Hepatic stellate cell (primary cell): ENCODE data around the gene STC2.
"Not testable (repeated sequence)": the region's sequence is repeated elsewhere in the genome, so short reads cannot be mapped to it uniquely, and the experiment has no call there.

Source experiments
- DNase-seq: peaks from one replicate; pipeline ENCODE4 v3.0.0; 2011; ENCODE audit warnings: low spot score

STC2 gene, protein sequence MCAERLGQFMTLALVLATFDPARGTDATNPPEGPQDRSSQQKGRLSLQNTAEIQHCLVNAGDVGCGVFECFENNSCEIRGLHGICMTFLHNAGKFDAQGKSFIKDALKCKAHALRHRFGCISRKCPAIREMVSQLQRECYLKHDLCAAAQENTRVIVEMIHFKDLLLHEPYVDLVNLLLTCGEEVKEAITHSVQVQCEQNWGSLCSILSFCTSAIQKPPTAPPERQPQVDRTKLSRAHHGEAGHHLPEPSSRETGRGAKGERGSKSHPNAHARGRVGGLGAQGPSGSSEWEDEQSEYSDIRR

DNA sequence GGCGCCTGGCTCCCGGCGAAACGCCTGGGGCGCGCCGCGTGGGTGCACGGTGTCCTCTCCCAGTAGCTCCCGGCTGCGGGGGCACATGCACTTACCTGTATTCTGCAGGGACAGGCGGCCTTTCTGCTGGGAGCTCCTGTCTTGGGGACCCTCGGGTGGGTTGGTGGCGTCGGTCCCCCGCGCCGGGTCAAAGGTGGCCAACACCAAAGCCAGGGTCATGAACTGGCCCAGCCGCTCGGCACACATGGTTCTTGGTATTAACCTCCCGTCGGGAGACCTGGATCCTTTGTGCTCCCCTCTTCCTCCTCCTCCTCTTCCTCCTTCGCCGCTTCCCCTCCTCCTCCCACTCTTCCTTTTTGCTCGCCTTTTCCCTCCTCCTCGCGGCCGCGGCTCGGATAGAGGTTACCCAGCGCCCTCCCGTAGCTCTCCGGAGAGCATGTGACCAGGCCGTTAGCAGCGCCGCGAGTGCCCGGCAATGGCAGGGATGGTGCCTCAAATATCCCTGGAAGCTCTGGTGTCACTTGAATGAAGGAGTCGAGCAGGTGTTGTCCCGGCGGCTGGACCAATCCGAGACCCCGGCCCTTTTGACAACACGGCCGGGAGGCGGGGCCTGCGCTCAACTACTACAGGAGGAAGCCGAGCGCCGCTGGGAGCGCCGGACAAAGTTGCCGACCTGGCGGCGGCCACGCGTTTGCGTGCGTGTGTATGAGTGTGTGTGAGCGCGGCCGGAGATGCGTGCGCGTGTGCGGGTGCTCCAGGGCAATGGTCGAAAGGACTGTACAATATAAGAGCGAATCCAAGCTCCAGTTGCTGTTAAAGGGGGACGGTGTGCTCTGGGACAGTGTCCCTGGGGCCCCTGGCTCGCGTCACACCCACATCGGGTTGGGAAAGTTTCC, at the start of gene STC2:
Gene STC2, minus strand, starts transcription at position 467 of the 896 bp plus-strand sequence. Its CDS starts 221 bp downstream, at position 246.
- DNase-seq = peak; percentile 98

DNA sequence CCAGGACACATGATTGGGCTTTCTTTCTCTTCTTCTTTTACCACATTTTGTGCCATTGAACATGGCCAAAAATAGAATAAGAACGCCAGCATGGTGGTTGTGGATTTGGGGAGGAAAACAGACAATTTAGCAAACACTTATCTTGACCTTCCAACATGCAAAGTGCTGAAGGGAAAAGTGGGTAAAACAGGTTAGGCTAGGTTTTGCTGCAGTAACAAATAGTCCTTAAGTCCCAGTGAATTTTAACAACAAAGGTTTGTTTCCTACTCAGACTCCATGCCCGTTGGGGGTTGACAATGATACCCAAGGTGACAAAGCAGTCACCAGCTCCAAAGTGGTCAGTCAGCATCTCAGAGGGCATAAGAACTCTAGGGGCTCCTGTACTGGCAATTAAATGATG, 43.2 kb upstream of the STC2 start:
- no peak for DNase-seq

DNA sequence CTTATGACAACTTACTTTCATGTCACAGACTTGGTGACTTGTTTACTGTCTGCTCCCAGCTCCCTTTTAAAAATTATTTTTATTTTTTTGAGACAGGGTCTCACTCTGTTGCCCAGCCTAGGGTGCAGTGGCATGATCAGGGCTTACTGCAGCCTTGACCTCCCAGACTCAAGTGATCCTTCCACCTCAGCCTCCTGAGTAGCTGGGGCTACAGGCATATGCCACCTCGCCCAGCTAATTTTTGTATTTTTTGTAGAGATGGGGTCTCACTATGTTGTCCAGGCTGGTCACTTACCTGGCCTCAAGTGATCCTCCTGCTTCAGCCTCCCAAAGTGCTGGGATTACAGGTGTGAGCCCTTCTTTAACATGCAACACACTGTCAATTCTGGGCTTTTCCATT, 35.2 kb upstream of the STC2 start:
- not testable (repeated sequence) for DNase-seq

DNA sequence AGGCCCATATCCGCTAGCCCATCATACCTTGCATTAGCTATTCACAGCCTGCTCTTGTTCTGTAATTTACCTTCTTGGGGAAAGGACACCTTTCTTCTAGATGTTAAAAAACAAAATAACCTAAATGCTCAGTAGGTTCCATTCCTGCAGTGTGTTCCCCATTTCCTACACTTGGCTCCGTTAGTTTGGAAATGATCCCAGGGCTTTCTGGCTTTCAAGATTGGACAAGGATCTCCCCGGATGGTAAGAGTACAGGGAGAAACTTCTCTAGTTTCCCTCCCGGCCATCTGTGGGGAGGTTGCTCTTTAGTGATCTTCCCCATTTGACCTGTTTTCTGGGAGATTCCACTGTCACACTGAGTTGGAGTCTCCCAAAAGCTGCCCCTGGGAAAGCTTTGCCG, 27.3 kb upstream of the STC2 start:
- DNase-seq = no peak

DNA sequence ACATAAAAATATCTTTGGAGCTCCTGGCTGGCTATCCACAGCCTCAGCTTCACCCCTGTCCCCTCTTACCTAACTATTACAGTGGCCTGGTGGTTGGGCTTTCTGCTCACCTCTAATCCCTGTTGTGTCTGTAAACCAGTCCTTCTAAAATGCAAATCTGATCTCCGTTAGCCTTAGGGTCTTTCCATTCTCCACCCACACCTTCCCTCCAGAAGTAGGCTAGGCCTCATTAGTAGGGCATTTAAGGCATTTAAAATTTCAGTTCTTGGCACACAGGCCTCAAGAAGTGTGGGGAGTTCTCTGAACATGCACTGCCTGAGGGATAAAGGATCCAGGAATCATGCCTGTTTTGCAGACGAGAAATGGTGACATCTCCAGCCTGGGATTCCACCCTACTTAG, 26.4 kb upstream of the STC2 start:
- DNase-seq = no peak

DNA sequence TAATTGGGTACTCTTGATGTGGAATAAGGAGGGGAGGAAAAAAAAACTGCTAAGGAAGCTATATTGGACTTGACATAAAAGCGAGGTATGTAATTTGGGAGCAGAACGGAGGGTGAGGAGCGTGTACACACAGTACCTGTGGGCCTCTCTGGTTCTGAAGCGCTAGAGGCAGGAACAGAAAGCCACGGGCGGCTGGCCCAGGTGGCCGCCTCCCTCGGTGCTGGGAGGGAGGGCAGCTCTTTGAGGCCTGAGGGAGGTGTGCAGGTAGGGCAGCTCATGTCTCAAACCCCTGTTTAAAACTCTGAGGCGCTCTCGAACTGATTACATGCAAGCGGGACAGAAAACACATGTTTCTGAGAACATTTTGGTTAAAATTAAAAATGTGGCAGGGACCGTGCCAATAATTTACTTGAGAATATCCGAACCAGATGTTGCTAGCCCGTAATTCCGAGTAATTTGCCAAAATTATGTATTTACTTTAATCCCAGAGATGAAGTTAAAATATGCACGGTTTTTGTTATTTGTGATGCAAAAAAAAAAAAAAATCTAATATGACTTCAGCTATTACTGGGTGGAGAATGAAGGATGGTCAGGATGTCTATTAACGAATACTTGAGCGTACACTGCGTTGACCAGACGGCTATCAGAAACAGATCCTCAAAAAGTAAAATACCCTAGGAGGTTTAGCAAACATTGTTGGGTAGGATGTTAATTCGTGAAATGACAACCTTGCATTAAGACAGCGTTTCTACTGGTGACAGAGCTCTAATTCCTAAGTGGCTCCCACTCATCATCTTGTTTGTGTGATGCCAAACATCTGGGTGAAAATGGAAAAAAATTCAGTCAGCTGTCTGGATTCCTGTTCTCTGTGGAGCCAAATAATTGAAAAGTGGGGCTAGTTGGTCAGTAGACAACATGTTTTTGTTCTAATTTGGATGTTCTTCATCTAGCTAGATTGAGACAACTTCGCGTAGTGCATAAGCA, 24.4 kb upstream of the STC2 start:
- DNase-seq = no peak

DNA sequence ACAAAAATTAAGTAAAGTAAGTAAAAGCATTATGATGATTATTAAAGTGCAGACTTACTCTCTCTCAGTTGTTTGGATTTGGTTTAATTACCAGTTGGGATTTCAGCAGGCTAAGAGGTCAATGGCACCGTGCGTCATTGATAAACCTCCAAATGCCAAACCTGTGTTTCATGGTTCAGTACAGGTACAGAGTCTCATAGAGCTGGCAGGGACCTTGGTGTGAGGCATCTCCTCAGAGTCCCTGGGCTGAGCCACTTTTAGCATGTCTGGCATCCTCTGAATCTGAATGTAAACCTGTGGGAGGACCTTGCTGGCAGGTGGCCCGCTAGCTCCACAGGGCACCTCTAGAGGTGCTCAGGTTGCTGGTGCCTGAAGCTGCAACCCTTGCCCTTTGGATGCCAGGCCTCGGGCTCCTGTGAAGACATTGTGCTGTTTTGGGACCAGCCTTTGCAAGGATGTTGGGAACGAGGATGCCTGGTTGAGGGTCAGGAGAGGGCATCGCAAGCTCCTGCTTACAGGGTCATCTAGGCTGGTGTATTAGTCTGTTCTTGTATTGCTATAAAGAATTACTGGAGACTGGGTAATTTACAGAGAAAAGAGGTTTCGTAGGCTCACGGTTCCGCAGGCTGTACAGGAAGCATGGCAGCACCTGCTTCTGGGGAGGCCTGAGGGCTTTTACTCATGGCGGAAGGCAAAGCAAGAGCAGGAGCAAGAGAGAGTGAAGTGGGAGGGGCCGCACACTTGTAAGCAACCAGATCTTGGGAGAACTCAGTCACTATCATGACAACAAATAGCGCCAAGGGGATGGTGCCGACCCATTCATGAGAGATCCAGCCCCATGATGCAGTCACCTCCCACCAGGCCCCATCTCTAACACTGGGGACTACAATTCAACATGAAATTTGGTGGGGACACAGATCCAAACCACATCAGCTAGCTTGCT, 14.9 kb upstream of the STC2 start:
- DNase-seq = no peak

DNA sequence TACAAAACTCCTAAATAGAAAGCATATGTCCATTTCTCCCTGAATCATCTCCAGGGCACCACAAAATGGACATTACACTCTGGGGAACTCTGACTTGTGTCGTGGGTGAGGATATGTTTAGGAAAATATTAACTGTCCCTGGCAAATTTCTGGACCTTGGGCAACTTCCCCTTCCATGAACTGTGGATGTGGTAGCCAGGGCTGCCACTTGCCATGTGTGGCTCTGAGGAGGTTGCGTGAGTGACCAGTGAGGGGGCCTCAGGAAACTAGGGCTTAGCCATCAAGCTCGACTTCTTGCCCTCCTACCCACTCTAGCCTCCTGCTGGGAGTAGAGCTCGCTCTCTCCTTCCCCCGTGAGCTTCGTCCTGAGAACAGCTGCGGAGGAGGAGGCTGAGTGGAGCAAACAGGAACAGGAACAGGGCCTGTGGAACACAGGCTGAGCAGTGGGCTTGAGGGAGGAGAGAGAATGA, 13.8 kb upstream of the STC2 start:
- DNase-seq = no peak

DNA sequence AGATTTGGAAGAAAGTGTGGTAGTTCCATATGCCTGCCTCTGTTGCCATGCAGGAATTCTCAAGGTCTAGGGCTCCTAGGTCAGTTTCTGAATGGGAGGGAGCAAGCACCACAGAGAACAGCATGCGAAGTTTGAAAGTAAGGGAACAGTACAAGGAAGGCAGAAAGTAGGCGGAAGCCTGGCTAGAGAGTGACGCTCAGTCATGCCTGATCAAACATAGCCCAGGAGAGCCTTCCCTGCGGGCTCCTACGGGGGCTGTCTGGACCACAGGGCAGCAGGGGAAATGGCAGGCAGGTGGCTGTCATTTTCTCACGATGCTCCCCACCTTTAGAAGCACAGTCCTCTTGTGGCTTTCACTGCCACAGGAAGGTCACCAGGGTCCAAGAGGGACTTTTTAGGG, 12.8 kb upstream of the STC2 start:
- DNase-seq = no peak

DNA sequence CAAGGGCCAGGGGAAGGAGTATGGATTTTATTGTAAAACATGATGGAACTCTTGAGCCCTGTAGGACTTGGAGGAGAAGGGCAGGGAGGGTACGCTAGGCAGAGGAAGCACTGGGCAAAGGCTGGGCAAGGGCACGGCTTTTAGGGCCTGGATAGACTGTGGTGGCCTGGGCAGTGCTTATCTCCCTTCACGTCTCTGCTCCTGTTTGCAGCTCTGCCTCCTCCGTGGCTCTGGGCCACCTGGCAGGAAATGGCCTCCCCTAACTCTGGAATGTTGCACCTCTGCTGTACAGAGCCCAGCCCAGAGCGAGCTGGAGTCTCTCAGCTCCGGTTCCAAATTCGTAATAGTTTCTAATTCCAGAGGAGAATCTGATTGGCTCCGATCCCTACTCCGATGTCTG, 12.2 kb upstream of the STC2 start:
- DNase-seq = no peak

DNA sequence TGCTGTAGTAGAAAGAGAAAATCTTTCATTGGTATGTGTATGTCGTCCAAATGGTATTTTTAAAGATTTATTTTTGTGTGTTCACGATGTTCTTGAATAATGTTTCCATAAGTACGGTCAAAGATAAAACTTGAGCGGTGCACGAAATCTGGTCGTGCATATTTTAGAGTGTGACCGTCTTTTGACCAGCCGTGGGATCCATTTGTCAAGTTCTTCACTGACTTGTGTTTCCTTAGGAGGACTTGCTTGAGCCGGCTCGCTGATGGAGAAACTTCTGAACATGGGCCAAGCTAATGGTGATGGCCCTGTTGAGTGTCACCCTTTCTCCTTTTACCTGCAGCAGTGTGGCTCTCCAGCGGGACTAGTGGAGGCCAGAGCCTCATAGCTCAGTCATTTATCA, 11.1 kb upstream of the STC2 start:
- DNase-seq = no peak

DNA sequence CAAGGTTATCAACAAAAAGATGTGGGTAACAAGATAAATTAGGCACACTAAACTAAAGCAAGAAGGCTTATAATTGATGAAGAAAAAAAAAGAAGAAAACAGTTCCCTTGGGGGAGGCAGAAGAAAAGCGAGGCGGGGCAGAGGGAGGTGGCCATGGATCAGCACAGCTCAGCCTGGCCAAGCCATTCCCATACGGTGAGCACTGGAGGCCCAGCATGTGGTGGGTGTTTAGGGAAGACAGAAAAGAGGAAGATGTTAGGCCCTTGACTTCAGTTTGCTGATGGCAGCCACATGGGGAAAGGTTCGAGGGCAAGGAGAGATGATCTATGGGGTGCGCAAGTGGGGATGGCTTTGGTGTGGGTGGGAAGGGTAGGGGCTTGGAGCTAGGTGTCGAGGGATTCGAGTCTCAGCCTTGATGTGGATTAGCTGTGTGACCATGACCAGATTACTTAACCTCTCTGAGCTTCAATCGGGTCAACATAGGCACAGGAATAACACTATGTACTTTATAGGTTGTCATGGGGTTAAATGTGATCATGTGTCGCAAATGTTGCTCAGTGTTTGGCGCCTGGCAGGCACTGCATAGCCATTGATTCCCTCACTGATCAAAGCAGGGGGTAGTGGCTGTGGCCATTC, 10.3 kb upstream of the STC2 start:
- no peak for DNase-seq

DNA sequence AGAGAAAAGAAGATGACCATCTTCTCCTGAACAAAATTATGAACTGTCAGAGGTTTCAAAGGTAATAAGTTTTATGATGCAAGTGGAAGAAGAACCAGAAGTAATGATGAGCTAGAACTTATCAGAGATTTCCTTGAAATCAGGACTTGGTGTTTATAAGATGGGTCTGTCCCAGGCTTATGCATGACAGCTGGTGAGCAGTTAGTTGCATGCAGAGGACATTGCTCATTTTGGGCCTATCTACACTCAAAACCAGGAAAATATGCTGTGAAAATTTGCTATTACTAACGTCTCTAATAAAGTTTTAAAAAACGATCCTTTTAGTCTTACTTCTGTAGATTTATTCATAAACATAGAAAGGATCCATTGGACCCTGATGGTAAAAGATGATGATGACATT, 6.6 kb upstream of the STC2 start:
- peak; percentile 60 for DNase-seq

DNA sequence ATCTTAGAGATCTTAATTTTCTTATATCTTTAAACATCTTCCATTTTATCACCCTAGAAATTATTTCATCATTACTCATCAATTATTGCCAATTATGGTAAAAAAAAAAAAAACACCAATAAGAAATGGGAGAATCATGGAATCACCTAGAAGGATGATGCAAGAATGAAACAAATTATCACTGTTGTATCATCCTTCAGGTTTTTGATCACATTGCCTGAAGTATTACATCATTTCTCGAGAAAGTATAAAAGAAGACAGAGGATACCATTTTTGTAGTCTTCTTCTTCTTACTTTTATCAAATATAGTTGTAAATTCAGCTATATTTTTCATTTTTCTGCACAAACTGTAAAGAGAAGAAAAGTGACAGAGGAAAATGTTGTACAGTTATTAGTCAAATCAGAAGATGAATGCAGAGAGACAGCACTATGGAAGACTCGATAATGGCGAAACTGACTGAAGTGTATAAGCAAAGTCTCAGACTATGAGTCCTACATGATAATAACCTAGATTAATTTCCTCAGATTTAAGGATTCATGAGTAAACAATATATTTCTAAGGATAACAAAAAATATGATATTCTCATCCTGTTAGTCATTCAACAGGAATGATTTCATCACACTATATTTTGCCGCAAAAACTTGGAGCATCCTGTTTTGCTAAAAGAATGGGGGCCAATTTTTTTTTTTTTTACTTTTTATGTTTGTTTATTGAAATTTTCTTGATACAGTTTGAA, 5.9 kb upstream of the STC2 start:
- DNase-seq = peak; percentile 77

DNA sequence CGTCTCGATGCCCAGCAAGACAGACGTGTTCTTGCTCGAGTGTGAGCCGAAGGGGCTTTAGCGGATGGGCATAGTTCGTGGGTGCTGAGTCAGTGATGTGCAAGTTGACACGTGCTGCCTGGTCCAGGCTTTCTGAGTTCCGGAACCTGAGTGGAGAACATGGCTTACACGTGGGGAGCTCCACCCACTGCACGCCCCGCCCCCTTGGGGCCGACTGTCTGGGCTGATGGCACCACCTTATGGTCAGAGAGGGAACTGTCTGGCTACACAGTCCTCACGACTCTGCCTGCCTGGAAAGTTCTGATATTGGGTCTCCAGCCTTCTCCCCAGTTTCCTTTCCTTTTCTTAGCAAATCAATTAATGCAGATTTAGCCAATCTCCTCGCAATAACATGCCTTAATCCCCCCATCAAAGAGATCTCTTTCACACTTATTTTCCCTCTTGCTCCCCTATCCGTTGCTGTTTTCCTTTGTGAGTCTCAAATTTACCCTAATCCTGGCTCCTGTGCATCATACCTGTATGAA, 3.8 kb upstream of the STC2 start:
- peak; percentile 81 for DNase-seq

DNA sequence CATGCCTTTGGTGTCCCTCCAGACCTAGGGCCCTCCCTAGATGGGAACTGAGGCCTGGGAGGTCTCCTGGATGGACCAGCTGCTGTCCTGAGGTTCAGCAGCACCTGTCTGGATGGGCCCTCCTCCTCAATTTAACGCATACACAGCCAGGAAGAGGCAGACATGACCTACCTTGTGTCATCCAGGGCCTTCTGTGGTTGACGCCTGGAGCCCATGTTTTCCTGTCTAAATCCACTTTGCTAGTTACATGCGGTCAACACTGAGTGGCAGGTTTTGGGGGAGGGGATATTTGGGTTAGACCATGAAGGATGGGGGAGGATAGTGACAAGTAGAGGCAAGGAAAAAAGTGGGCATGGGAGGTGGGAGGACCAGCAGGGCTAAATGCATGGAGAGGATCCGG, 3.1 kb upstream of the STC2 start:
- no peak for DNase-seq

DNA sequence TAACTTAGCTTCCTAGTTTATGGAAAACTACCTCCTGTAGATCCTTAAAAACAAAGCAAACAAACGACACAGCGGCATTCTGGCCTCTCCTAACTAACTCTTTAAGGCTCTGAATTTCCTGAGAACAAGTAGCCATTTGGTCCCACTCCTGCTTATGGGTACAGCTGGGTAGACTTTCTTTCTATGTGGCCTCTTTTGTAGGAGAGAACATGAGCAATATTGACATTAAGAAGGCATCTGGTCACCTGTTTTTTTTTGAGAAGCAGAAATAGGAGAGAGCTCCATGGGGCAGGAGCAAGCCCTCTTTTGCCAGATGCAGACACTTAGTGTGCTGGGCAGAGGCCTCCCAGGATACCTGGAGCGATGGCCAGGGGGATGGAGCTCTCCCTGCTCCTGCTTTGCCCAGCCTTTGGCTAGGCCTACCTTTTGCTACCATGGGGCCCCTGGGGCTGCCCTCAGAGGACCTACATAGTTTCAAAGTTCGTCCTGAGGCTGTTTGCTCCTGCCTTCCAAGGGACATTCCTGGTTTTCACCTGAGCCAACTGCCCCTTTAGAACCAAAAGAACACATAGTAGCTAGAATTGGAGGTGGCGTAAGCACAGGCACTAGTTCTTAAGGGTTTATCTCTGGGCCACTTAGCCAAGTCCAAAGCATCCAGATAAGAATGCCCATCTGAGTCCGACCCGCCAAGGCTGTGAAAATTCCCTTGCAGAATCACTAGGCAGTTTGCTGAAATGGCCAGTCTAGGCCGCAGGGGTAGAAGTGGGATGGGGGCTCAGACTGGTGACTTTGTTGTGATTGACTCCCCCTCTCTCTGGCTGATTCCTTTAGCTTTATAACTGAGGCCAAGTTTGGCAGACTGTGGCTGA, 2.4 kb upstream of the STC2 start:
- DNase-seq = no peak
